ENCODE results near the gene MID1.

The MID1 gene

DNA sequence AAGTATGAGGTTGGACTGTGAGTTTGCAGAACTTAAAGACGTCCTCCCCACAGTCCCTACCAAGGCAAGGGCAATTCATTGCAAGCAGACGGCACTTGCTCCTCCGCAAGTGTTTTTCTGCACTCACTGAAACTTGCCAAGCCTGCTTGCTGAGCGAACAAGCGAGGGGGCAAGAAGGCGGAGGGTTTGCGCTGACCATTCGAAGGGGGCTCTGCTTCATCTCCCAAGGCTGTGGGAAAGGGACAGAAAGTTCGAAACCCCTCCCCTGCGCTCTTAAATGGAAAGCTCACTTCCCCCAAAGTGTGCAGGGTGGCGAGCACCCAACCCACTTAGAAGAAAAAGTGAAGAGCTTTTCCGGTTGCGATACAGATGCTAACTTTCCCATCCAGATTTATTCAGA, 1.4 kb downstream of the MID1 start:
- DNase-seq (ENCODE audit: low read depth): no peak
- TF ChIP-seq, protein P1, sequence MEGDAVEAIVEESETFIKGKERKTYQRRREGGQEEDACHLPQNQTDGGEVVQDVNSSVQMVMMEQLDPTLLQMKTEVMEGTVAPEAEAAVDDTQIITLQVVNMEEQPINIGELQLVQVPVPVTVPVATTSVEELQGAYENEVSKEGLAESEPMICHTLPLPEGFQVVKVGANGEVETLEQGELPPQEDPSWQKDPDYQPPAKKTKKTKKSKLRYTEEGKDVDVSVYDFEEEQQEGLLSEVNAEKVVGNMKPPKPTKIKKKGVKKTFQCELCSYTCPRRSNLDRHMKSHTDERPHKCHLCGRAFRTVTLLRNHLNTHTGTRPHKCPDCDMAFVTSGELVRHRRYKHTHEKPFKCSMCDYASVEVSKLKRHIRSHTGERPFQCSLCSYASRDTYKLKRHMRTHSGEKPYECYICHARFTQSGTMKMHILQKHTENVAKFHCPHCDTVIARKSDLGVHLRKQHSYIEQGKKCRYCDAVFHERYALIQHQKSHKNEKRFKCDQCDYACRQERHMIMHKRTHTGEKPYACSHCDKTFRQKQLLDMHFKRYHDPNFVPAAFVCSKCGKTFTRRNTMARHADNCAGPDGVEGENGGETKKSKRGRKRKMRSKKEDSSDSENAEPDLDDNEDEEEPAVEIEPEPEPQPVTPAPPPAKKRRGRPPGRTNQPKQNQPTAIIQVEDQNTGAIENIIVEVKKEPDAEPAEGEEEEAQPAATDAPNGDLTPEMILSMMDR (IDR thresholded peaks at IDR 0.05; ENCODE audit: insufficient read depth, low read depth, low read length, missing control alignments): no peak
- H3K4me3 ChIP-seq (ENCODE audit: low read length): peak overlapping the region; percentile 69

DNA sequence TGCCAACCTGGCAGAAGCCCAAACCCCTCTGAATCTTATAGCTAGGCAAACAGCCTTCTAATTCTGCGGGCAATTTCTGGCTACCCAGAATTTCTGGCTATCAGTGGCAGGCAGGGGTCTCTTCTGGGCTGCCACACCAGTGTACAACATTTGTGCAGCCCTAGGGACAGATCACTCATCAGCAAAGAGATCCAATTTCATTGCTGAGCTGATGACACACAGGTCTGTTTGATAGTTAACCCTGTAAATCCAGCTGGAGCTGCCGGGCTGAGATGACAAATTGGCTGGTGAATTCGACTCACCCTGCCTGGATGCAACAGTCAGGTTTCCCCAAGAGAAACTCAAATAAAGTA, 2.4 kb downstream of the MID1 start:
- H3K4me3 ChIP-seq (ENCODE audit: low read length): peak overlapping the region; percentile 69
- TF ChIP-seq, protein P1 (IDR thresholded peaks at IDR 0.05; ENCODE audit: insufficient read depth, low read depth, low read length, missing control alignments): no peak
- DNase-seq (ENCODE audit: low read depth): peak; percentile 82

DNA sequence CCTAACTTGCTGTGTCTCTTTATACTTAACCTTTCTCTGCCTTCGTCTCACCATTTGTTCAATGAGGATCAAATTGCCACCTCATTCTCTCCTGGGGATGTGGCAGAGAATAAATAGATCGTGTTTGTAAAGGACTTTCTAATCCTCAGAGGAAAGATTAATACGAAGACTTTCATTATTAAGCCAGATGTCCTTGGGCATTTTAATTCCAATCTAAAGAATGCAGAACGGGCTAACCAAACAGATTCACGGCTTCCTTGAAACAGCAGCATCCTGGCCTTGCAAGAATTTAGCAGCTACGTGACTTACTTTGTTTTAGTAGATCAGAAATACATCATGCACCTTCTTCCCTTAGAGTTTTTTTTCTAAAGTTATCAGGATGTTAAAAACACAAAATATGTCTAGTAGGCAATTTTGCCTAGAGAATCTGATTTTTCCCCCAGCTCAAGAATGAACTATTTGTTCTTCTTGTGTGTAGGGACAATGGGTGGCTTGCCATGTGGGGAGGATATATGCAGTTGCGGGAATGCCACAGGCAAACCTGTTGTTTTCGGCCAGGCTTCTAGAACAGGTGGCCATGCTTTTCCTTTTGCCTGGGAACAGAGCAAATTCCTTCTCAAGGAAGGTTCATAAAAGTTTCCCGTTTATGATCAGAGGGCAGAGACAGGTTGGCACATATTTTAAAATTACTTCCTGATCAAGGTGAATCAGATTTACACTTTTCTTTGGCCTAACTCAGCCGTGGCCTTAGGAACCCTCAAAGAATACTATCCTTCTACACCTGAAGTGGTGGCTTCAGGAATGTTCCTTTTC, 3.0 kb downstream of the MID1 start:
- peak overlapping the region; percentile 69 for H3K4me3 ChIP-seq (ENCODE audit: low read length)

DNA sequence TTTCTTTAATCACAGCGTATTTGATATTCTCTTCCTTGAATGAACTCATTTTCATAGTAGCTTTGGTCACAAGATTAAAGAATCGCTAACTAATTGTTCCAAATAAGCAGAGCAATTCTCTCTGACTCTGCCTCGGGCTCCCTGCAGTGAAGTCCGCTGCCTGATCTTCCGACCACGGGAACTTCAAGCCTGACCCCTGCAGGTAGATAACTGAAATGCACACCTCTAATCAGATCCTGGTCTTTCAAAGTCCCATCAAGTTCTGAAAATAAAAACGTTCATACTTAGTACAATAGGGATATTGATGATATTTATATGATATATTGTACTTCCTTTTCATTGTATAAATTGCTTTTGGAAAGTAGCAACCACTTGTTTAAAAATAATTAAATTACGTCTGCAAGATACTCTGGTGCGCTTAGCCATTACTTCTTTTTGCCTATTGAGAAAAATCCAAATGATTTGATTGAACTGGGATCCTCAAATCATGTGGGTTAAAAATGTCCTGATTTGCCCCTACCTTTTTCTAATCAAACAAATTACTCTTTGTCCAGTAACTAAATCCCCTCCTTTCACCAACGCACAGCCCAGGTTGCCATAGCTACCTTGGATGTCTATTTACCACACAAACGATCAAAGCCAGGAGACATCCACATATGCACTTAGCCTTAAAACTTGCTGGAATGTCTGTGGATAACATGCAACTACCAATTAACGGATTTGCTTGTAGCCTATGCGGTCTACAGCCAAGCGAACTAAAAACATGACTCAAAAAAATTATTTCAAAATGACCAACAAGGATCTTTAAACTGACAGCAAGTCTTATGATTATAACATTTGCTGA, 4.2 kb downstream of the MID1 start:
- DNase-seq (ENCODE audit: low read depth): peak; percentile 62
- peak overlapping the region; percentile 14 for H3K4me3 ChIP-seq (ENCODE audit: low read length)
- TF ChIP-seq, protein P1 (IDR thresholded peaks at IDR 0.05; ENCODE audit: insufficient read depth, low read depth, low read length, missing control alignments): peak; percentile 68

More for the DNA sequence above, 3.0 kb downstream of the MID1 start:
- no peak for DNase-seq (ENCODE audit: low read depth)
- TF ChIP-seq, protein P1 (IDR thresholded peaks at IDR 0.05; ENCODE audit: insufficient read depth, low read depth, low read length, missing control alignments): no peak

DNA sequence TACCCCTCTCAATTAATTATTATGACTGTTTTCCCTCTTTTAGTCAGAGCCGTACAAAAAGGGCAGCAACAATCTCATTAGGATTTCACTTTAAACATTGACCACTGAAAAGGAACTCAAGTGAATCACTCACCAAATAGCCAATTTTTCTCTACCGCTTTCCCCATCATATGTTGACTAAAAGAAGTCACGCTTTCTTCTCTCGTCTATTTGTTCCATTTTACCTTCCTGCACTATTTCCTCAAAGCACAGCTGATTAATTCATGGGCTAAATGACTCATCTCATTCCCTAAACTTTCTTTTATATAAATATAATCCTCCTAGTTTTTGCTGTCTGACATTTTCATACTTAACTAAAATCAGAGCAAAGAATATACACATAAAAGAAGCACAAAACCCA, 8.2 kb downstream of the MID1 start:
- TF ChIP-seq, protein P1 (IDR thresholded peaks at IDR 0.05; ENCODE audit: insufficient read depth, low read depth, low read length, missing control alignments): no peak
- peak; percentile 54 for DNase-seq (ENCODE audit: low read depth)
- no peak overlapping the region for H3K4me3 ChIP-seq (ENCODE audit: low read length)

DNA sequence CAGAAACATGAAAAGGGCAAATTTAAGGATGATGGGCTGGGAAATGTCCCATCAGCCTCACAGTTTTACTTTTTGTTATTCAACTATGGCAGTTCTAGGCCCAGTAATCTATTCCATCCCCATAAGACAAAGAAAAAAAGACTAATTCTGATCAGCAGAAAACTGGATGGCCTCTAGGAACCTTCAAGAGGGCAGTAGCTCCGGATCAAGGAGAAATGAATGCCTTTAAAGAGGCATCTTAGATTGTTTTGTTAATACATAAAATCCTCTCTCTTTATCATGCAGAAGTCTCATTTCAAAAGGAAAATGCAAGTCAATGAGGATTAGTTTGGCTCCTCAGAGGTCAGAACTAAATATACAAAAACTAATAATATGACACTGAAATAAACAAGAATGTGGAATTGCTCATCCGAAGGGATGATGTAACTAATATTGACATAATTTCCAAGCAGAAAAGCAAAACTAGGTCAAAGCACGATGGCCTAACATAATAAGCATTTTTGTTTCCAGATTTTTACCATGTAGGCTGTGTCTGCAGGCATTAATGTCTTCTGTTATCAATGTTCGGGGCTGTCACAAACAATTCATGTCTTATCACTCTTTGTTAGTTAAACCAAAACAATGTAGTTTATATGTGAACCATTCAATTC, 8.8 kb downstream of the MID1 start:
- H3K4me3 ChIP-seq (ENCODE audit: low read length): no peak overlapping the region
- DNase-seq (ENCODE audit: low read depth): no peak
- TF ChIP-seq, protein P1 (IDR thresholded peaks at IDR 0.05; ENCODE audit: insufficient read depth, low read depth, low read length, missing control alignments): no peak

Data from epithelial cell of esophagus (primary cell).